GM12878 (cell line): ENCODE measurements around the gene SCGB3A2. TPM values are rescaled to one million over a fixed set of nuclear protein-coding genes. Genes with fewer than 3 reads are reported as not detected.

Source experiments
- ATAC-seq: fragments of 200-7000 bp; cut with Tn5 transposase; 3 replicates; pipeline ENCODE4 v1.9.1; 2020; ENCODE audit warnings: mild to moderate bottlenecking, moderate library complexity
- BruUV-seq: library from RNA; stranded (reverse); fragments of 400-500 nt; replicated peaks from 2 replicates; lab custom pipeline; 2021; lab: Mats Ljungman, UMichigan
- CTCF ChIA-PET: fragments of 300-600 bp; sonication (Branson Sonifier 250); formaldehyde crosslinking; extraction: SDS; loops from one replicate; lab custom pipeline; 2021; ENCODE audit warnings: inconsistent platforms; lab: Yijun Ruan, JAX
- POLR2A ChIA-PET: fragments of 350-600 bp; formaldehyde crosslinking; extraction: SDS; loops from one replicate; lab custom pipeline; 2021; ENCODE audit warnings: inconsistent platforms; lab: Charles Lee
- RAD21 ChIA-PET: fragments of 300-600 bp; sonication (Branson Sonifier 250); formaldehyde crosslinking; loops from one replicate; lab custom pipeline; 2023; ENCODE audit warnings: antibody characterized with exemption; ENCODE audit not compliant: unreplicated experiment; lab: Charles Lee
- SMC1A ChIA-PET: fragments of 300-600 bp; sonication (Branson Sonifier 250); formaldehyde crosslinking; loops from one replicate; lab custom pipeline; 2023; ENCODE audit not compliant: unreplicated experiment, uncharacterized antibody; lab: Charles Lee
- DNase-seq: peaks from one replicate; pipeline ENCODE4 v3.0.0-alpha.2; 2011; ENCODE audit warnings: low read depth, low spot score
- FAIRE-seq: peaks from 3 replicates; lab custom pipeline; 2011; peaks lifted over from hg19 to GRCh38; lab: Jason Lieb, UNC
- H2AFZ ChIP-seq: 2 replicates; pipeline ENCODE4 v1.6.0; 2011; ENCODE audit warnings: low read depth, low read length, control low read depth; ENCODE audit not compliant: control insufficient read depth
- H3K27ac ChIP-seq: 2 replicates; pipeline ENCODE4 v1.5.1; 2011; ENCODE audit warnings: control low read depth; ENCODE audit not compliant: control insufficient read depth, insufficient read depth
- H3K27me3 ChIP-seq, 2 experiments: replicated peaks in 1 of 2; 2 replicates each; pipeline versions ENCODE4 v1.6.0 to v1.6.1; 2011; ENCODE audit warnings: low read length in 1 of 2; ENCODE audit not compliant: control insufficient read depth in 2 of 2, insufficient read depth in 2 of 2
- H3K36me3 ChIP-seq, 2 experiments: 2 replicates each; pipeline ENCODE4 v1.5.1; 2011; ENCODE audit warnings: low read length in 1 of 2; ENCODE audit not compliant: control insufficient read depth in 2 of 2, insufficient read depth in 2 of 2
- H3K4me1 ChIP-seq: 2 replicates; pipeline ENCODE4 v1.6.1; 2011; ENCODE audit warnings: mild to moderate bottlenecking, low read length, moderate library complexity, mixed read lengths; ENCODE audit not compliant: control insufficient read depth, insufficient read depth
- H3K4me2 ChIP-seq: 2 replicates; pipeline ENCODE4 v1.6.0; 2011; ENCODE audit warnings: control low read depth; ENCODE audit not compliant: control insufficient read depth, insufficient read depth
- H3K4me3 ChIP-seq: fragments of 200-600 bp; sonication (generic); 2 replicates; pipeline ENCODE4 v1.5.1; 2016
- H3K79me2 ChIP-seq: 2 replicates; pipeline ENCODE4 v1.6.0; 2011; ENCODE audit warnings: low read length; ENCODE audit not compliant: control insufficient read depth, insufficient read depth
- H3K9ac ChIP-seq: 2 replicates; pipeline ENCODE4 v1.8.0; 2011; ENCODE audit warnings: low read length, control low read depth, mixed read lengths; ENCODE audit not compliant: control insufficient read depth, insufficient read depth
- H3K9me3 ChIP-seq: replicated peaks from 3 replicates; pipeline ENCODE4 v1.5.1; 2011; ENCODE audit warnings: mild to moderate bottlenecking, low read length; ENCODE audit not compliant: control insufficient read depth, insufficient read depth
- H4K20me1 ChIP-seq: 2 replicates; pipeline ENCODE4 v1.6.0; 2011; ENCODE audit not compliant: control insufficient read depth, insufficient read depth
- ATF3 ChIP-seq: IDR thresholded peaks from 2 replicates; pipeline ENCODE4 v1.6.1; 2011; ENCODE audit warnings: low read depth, mild to moderate bottlenecking, low read length, moderate library complexity, borderline replicate concordance; ENCODE audit errors: extremely low read depth
- ATF7 ChIP-seq: fragments of 450-650 bp; IDR thresholded peaks from 2 replicates; pipeline ENCODE4 v1.6.1; 2016; ENCODE audit warnings: low read depth, mild to moderate bottlenecking
- BMI1 ChIP-seq: fragments of 450-650 bp; IDR thresholded peaks from 2 replicates; pipeline ENCODE4 v1.6.1; 2016; ENCODE audit warnings: mild to moderate bottlenecking, moderate library complexity, borderline replicate concordance
- MTA3 ChIP-seq: IDR thresholded peaks from 2 replicates; pipeline ENCODE4 v1.6.1; 2012; ENCODE audit warnings: low read length, inconsistent platforms, borderline replicate concordance
- PRDM15 ChIP-seq: fragments of 450-650 bp; formaldehyde crosslinking; IDR thresholded peaks from 2 replicates; pipeline ENCODE4 v1.4.0; 2020; ENCODE audit warnings: mild to moderate bottlenecking, moderate library complexity
- USF1 ChIP-seq: IDR thresholded peaks from 2 replicates; pipeline ENCODE4 v1.6.1; 2011; ENCODE audit warnings: borderline replicate concordance, low read depth, mild to moderate bottlenecking, moderate library complexity, mixed read lengths, low read length; ENCODE audit not compliant: insufficient read depth; ENCODE audit errors: extremely low read length
- USF2 ChIP-seq: IDR thresholded peaks from 2 replicates; pipeline ENCODE4 v1.6.1; 2011; ENCODE audit warnings: low read depth, low read length, improper control_type of control experiment, borderline replicate concordance
- WGBS: methylation state at CpG from one replicate; pipeline ENCODE4 v1.1.6; 2016; ENCODE audit warnings: low lambda C conversion rate; ENCODE audit not compliant: insufficient replicate concordance, insufficient coverage; ENCODE audit errors: missing lambda C conversion rate; 5-methylcytosine and 5-hydroxymethylcytosine counted together
- in situ Hi-C: fragments of 300-500 bp; cut with MboI; formaldehyde crosslinking; loops from 9 replicates; pipeline ENCODE4 v1.14.3; 2018; ENCODE audit warnings: mixed read lengths
- intact Hi-C: fragments of 100-400 bp; cut with micrococcal nuclease; formaldehyde crosslinking; loops from one replicate; pipeline ENCODE4 v1.14.2; 2022; ENCODE audit not compliant: unreplicated experiment
- polyA plus RNA-seq, 11 experiments: library from polyadenylated mRNA; depleted of rRNA in 4 of 11; unstranded in 6 of 11; stranded (reverse) in 5 of 11; fragments of >200 nt; fragmentation: Nextera tagmentation in 4 of 11; fragmentation: Illumina TruSeq in 1 of 11; extraction: Ambion mirVana in 4 of 11; extraction: Trizol in 1 of 11; gene quantifications; 1 replicate in 1 of 11; 2 replicates in 10 of 11; pipeline versions ENCODE4 v1.2.1 to v1.2.3, GENCODE V29; 2011 to 2016; ENCODE audit warnings: inconsistent platforms in 2 of 11, missing spikeins in 2 of 11, low read depth in 1 of 11
- total RNA-seq, 4 experiments: library from RNA; depleted of rRNA in 3 of 4; stranded (reverse); fragments of >200 nt in 3 of 4; fragmentation: Illumina TruSeq in 1 of 4; extraction: Trizol in 1 of 4; gene quantifications; 2 replicates each; pipeline versions ENCODE4 v1.2.1 to v1.2.3, GENCODE V29; 2013 to 2021
- TF ChIP-seq, protein P1 (sequence below): fragments of 450-650 bp; IDR thresholded peaks from 2 replicates; pipeline ENCODE4 v1.6.1; 2018; ENCODE audit warnings: borderline replicate concordance, mild to moderate bottlenecking; ENCODE audit not compliant: partially characterized antibody

SCGB3A2 gene
- total and polyA plus RNA-seq, 10 of the 15 experiments (the other 5 are each of a cell fraction or from before 2014, with no cell fraction given): 0.24 TPM; not detected in 9

- FAIRE-seq: no peak
These were observed 3.6 kb upstream of the SCGB3A2 start for GRCh38 chr5:147874910-147875367.

More at GRCh38 chr5:147874910-147875367, 3.6 kb upstream of the SCGB3A2 start:
- H3K27me3 ChIP-seq: peaks cover 0 to 3% of the 10 kb centered on the region in 2 experiments; a peak in 1 of 4 replicates
- ATAC-seq: no peak
- TF ChIP-seq MTA3 (no peak), ATF3 (no peak), PRDM15 (no peak), USF2 (no peak), ATF7 (no peak), BMI1 (no peak), USF1 (no peak)
- TF ChIP-seq, protein P1, sequence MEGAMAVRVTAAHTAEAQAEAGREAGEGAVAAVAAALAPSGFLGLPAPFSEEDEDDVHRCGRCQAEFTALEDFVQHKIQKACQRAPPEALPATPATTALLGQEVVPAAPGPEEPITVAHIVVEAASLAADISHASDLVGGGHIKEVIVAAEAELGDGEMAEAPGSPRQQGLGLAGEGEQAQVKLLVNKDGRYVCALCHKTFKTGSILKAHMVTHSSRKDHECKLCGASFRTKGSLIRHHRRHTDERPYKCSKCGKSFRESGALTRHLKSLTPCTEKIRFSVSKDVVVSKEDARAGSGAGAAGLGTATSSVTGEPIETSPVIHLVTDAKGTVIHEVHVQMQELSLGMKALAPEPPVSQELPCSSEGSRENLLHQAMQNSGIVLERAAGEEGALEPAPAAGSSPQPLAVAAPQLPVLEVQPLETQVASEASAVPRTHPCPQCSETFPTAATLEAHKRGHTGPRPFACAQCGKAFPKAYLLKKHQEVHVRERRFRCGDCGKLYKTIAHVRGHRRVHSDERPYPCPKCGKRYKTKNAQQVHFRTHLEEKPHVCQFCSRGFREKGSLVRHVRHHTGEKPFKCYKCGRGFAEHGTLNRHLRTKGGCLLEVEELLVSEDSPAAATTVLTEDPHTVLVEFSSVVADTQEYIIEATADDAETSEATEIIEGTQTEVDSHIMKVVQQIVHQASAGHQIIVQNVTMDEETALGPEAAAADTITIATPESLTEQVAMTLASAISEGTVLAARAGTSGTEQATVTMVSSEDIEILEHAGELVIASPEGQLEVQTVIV: no peak
- TF ChIP-seq, all 136 proteins: peak for 0
- ChIA-PET SMC1A (no interaction called here), CTCF (interaction anchor here (0.9 kb wide), 1 partner anchor 43 kb away, joined by 3 read pairs; the partner anchor contains the start of gene SPINK1), RAD21 (no interaction called here), POLR2A (interaction anchor here (0.6 kb wide), 1 partner anchor 167 kb away, joined by 3 read pairs; no protein-coding TSS in a partner anchor)
- Histone ChIP-seq H3K9me3 (no peaks in the 10 kb centered on the region), H3K4me2 (no peak overlapping the region), H4K20me1 (no peaks in the 10 kb centered on the region), H3K4me1 (no peaks in the 10 kb centered on the region), H3K36me3 (no peaks in the 10 kb centered on the region), H3K9ac (no peak overlapping the region), H3K79me2 (no peaks in the 10 kb centered on the region), H3K27ac (no peak overlapping the region), H2AFZ (no peak overlapping the region), H3K4me3 (no peak overlapping the region)
- in situ Hi-C loops: no loop called here
- WGBS: 2% methylated on average over 3 of the region's 3 CpGs
- no TSS peak for BruUV-seq
- no peak for DNase-seq
- intact Hi-C loops: no loop called here
